SW 1271 (cell line): ENCODE results near the gene IL1F10.
A peak's percentile ranks its signal among the peaks of the same experiment; 100 is the strongest.
"Not testable (repeated sequence)": the region's sequence is repeated elsewhere in the genome, so short reads cannot be mapped to it uniquely, and the experiment has no call there.

Experiments used
- DNase-seq, 2 experiments: peaks; one replicate each; lab custom pipeline; 2025; lab: John Stamatoyannopoulos, UW

IL1F10 gene

DNA sequence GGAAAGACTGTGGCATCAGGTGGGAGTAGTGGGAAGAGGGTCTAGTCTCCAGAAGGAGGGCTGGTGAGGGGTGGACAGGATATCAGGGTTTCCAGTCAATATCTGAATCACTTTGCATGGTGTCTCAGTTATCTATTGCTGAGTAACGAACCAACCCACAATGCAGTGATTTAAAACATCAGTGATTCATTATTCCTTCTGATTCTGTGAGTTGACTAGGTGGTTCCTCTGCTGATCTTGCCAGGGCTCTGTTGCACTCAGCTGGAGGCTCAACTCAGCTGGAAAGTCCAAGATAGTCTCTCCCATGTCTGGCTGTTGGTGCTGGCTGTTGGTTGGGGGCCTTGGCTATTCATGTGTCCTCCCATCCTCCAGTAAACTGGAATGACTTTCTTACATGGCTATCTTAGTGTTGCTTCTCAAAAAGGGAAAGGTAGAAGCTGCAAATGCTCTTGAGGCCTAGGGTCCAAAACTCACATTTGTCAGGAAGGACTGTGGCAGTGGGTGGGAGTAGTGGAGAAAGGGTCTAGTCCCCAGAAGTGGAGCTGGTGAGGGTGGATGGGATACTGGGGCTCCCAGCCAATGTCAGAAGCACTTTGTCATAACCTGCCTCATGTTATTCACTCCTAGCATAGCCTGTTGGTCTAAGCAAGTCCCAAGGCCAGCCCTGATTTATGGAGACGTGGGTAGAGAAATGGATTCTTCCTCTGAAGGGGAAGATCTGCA lies 13.9 kb downstream of the IL1F10 start:
- DNase-seq, result no peak

DNA sequence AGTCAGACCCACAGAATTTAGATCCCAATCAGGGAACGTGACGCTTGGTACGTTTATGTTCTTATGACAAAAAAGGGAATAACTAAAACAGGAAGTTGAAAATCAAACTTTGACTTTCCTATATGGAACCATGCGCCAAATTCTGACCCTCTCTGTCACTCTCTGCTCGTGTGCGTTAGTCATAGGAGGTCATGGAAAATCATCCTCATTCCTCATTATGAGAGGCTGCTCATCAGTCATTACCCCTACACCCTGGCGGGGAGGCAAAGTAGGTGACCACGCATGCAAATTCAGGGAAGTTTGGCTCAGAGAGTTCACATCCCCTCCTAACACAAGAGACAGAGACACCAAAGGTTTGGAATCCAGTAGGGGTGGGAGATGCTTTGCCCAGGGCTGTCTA lies 15.5 kb downstream of the IL1F10 start:
- no peak for DNase-seq

DNA sequence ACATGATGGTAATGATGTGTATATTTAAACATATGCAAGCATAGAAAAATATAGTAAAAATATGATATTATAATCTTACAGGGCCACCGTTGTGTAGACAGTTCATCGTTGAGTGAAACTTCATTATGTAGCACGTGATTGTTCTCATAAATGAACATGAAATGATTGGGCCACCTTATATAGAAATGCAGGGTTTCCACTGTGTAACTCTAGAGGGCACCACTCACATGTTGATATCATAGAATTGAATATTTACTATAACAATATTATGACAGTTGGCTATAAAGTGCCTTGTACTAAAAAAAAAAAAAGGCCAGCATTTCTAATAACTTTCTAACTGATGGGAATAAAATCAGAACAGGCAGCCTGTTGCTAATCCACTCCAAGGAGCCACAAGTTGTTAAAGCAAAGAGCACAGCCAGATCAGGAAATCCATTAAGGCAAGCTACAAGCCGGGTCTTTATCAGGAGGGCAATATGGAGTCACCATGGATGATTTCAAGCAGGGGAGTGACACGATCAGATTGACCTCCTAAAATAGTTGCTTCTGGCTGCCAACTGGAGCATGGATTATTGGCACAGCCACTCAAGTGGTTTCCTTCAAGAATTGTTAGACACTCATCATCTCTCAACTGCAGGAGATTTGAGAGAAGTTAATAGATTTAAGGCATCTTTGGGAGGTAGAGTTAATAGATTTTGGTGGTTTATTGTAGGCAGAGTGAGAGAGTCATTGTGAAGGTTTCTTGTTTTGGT lies 16.7 kb downstream of the IL1F10 start:
- DNase-seq, result peak in 1 of 2 experiments; percentile 40

DNA sequence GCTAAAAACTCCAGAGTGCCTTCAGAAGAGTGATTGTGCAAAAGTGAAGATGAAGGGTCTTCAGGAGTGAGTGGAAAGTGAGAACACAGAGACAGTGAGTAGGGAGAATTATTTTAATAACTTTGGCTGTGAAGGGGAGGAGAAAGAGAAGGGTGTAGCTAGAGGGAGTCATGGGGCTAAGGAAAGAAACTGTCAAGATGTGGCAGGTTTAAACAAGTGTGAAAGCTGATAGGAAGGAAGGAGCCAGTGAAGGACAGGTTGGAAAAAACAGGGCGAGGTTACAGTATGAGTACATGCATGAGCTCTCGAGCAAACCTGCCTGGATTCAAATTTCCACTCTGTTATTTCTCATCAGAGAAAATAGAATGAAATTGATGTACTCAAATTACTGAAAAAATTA lies 17.8 kb downstream of the IL1F10 start:
- DNase-seq, result no peak

DNA sequence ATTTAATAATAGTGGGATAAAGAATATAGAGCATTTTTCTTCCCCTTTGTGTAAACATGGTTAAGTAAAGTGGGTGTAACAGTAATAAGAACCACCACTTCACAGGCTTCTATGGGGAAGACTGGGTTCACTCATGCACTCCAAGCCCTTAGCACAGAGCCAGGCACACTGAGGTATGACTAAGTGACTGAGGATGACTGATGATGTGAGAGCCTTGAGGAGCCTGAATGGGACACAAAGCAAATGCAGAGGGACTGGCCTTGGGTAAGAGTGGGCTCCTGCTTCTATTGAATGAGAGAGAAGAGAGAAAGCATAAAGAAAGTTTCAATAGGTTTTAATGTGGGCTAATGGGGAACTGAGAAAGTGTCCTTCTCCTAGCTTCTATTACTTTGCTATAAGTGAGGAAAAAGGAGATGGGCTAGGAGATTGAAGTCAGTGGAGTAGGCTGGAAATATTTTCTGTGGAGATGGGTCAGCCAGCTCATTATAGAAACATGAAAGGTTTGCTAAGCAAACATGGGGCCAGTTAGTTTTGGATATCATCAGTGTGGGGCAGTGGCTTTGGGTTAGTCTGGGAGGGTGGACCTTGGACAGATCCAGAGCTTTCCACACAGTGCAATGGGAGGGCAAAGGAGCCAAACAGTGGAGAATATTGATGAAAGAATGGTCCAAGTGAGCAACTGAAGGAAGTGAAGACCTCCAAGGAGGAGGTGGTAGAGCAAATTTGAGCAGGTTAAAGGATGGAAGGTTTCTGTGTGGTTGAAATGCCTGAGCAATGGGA lies 20.6 kb downstream of the IL1F10 start:
- no peak for DNase-seq

DNA sequence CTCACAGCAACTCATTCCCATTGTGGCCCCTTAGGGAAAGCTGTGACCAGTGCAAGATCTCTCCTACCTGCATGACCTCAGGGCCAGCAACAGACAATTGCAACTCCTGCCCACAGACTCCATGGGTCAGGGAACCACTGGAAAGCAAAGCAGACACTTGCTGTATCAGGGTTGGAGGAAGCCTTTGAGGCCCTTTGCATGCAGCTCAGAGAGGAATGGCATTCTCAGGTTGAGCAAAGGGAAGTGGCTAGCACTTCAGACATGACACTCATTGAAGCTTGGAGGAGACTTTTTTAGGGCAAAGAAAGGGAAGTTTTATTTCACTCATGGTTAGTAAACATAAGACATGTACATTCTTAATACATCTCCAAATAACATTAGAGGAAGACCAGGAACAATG lies 22.1 kb downstream of the IL1F10 start:
- DNase-seq, result no peak

DNA sequence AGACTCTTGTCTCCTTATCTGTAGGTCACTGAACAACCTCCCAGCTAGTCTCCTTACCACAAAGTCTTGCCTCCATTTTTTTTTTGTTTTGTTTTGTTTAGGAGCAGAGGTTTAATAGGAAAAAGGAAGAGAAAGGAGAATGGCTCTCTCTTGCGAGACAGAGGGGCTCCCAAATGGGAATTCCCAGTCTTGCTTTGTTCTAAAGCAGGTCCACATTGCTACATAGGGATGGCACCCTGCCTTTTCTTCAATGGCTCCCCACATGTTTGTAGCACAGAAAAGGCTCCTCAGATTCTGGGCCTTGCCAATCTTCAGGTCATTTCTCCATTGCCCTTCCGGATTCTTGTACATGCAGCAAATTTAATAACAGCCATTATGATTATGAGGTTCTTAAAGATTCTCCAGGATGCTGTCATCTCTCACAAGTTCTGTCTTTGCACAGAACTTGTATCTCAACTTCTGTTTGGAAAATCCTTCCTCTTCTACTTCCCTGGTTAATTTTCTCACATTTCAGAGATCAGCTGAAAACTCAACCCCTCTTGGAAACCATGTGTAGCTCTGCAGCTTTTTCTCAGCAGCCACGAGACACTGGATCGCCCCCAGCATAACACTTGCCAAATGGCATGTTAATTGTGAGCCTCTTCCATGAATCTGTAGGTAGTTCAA lies 23.6 kb downstream of the IL1F10 start:
- no peak for DNase-seq

DNA sequence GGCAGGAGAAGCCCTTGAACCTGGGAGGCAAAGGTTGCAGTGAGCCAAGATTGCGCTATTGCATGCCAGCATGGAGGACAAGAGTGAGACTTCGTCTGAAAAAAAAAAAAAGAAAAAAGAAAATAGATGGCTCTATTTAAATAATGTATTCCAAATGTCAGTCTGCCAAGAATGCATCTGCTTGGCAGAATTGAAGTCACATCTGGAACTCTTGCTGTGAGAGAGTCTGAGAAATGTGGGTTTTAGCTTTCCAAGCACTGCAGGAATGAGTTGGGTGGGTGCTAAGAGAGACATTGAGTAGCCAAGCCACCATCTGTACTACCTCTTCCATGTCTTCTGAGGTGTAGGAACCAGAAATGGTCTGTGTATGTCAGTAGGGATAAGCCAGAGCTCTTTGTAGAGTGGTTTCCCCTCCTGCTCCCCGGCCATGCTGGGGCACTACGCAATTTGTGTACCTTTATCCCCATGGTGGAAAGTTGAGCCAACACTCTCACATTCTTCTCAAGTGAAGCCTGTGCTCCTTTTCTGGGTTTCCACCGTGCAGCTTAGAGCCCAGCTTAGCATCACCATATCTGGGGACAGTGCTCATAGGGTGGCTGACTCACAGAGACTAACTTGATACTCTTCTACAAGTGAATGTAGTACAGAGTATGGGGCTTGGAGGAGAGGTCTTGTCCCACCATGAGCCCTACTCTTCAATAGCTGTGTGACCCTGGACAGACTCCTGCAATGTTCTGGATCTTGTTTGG lies 25.3 kb downstream of the IL1F10 start:
- DNase-seq, result no peak

DNA sequence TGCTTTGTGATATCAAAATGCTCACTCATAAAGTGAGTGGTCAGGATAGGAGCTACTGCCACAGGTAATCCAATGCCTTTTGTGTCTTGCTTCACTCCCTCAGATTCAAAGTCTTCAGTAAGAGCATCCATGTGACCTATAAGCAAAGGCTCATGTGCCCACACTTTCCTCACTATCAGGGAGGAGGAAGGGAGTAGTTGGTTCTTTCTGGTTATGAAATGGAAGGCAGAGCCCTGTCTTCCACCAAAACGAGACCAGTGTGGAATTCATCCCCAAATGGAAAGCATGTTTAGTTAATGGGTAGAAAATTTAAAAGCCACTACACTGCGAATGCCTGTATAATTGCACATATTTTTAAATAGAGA lies 25.8 kb downstream of the IL1F10 start:
- DNase-seq, result no peak

DNA sequence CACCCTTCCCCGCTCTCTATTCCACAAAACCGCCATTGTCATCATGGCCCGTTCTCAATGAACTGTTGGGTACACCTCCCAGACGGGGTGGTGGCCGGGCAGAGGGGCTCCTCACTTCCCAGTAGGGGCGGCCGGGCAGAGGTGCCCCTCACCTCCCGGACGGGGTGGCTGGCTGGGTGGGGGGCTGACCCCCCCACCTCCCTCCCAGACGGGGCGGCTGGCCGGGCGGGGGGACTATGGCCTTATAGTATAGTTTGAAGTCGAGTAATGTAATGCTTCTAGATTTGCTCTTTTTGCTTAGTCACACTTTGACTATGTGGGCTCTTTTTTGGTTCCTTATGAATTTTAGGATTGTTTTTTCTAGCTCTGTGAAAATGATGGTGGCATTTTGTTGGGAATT lies 28.5 kb downstream of the IL1F10 start:
- not testable (repeated sequence) for DNase-seq

DNA sequence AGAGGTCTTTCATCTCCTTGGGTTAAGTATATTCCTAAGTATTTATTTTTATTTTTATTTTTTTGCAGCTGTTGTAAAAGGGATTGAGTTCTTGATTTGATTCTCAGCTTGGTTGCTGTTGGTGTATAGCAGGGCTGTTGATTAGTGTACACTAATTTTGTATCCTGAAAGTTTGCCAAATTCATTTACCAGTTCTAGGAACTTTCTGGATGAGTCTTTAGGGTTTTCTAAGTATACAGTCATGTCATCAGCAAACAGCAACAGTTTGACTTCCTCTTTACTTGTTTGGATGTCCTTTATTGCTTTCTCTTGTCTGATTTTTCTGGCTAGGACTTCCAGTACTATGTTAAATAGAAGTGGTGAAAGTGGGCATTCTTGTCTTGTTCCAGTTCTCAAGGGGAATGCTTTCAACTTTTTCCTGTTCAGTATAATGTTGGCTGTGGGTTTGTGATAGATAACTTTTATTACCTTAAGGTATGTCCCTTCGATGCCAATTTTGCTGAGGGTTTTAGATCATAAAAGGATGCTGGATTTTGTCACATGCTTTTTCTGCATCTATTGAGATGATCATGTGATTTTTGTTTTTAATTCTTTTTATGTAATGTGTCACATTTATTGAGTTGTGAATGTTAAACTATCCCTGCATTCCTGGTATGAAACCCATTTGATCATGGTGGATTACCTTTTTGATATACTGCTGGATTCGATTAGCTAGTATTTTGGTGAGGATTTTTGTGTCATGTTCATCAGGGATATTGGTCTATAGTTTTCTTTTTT lies 29.3 kb downstream of the IL1F10 start:
- DNase-seq, result not testable (repeated sequence)

DNA sequence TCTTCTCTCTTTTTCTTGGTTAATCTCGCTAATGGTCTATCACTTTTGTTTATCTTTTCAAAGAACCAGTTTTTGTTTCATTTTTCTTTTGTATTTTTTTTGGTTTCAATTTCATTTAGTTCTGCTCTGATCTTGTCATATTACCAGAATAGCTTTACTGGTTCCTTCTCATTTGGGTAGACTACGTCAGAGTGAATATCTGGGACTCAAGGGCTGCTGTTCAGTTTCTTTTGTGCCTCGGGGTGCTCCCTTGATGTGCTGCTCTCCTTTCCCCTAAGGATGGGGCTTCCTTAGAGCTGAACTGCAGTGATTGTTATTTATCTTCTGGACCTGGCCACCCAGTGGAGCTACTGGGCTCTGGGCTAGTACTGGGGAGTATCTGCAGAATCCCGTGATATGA lies 30.3 kb downstream of the IL1F10 start:
- DNase-seq, result no peak

DNA sequence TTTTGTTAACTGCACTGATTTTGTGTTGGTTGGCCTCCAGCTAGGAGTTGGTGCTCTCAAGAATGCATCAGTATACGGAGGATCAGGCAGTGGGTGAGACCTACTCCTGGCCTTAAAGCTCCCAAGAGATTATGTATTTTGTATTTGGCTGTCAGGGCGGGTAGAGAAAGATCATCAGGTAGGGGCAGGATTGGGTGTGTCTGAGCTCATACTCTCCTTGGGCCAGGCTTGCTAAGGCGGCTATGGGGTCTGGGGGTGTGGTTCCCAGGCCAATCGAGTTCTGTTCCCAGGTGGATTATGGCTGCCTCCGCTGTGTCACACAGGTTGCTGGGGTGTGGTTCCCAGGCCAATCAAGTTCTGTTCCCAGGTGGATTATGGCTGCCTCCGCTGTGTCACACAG lies 30.8 kb downstream of the IL1F10 start:
- no peak for DNase-seq

DNA sequence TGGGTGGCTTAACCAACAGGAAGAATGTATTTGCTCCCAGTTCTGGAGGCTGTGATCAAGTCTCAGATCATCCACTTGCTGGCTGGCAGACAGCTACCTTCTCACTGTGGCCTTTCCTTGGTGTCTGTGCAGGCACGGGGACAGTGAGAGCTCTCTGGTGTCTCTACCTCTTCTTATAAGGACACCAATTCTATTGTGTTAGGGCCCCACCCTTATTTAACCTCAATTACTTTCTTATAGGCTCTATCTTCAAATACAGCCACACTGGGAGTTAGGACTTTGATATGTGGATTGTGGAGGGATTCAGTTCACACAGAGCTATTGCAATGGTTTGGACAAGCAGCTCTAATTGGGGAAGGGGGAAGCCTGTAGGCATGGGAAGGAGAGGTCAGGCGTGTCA lies 34.4 kb downstream of the IL1F10 start:
- DNase-seq, result no peak

DNA sequence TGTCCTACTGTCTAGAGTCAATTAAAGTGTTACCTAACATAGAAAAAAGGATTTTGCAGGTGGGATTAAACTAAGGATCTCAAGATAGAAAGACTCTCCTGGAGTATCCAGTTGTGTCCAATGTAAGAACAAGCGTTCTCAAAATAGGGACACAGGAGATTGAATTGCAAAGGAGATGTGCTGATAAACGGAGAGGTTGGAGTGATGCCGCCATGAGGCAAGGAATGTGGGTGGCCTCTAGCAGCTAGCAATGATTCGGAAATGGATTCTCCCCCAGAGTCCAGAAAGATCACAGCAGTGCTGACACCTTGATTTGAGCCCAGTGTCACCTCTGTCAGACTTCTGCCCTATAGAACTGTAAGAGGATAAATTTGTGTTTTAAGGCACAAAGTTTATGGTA lies 35.5 kb downstream of the IL1F10 start:
- no peak for DNase-seq

DNA sequence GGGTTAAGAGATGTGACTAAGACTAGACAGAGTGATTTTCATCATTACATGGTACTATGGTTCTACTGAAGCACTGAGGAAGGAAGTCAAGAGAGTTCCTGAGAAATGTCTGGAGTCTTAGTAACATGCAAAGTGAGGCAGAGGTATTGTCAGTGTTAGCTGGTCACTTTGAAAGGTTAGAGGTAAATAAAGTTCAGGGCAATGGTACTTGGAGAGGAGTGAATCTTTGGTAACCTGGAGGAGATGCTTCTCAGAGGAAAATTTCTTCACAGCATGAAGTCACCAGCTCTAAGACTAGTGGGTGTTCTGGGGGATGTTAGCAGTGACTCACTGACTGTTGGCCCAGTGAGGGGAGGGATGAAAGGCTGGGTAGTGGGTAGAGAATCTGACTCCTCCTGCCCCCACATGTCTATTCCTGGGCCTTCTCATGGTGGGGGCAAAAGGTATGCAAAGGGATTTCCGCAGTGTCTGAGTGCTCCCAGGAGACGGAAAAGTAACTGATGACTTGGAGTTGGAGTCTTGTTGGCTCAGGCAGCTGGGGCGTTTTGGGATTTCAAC lies 36.4 kb downstream of the IL1F10 start:
- no peak for DNase-seq

DNA sequence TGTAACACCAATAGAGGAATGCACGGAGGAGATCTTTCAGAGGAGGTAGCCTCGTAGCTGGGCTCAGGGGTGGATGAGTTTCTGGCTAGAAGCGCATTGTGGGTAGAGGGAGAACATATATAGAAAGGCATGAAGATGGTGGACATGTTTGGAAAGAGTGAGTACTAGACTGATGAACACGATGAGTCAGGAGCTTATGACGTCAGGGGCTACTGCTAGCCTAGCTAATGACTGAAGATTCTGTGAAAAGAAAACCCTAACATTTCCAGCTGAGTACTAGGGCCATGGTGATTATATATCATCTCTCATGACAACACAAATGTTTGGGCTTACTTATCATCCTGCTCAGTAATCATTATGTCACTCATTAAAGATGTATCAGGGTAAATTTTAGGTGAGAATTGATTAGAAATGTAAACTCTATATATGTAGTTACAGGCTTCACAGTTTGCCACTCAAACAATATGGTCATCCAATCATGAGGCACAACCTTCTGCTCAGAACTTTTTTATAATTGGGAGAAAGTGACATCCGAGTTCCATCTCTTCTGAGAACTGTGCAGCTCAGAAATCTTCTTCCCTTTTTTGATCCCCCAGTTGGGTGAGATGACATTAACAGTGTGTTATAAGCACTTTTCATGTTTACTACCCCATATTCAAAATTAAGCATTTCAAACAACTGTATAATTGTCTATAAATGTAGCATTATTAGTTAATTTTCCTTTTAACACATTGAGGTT lies 37.4 kb downstream of the IL1F10 start:
- no peak for DNase-seq

DNA sequence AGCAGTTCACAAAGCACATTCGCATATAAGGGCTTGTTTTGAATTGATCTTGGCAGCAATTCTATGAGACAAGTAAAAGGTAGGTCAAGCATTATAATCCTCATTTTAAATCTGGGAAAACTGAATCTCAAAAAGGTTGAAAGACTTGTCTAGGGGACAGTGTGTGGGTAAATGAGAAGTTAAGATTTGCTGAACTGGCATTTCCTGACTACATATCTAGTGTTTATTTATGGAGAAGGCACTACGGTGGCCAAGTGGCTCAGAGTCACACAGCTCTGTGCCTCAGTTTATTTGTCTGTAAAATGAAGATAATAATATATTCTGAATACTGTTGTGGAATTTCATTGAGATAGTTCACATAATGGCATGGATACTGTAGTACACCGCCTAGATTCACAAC lies 43.4 kb downstream of the IL1F10 start:
- DNase-seq, result no peak

DNA sequence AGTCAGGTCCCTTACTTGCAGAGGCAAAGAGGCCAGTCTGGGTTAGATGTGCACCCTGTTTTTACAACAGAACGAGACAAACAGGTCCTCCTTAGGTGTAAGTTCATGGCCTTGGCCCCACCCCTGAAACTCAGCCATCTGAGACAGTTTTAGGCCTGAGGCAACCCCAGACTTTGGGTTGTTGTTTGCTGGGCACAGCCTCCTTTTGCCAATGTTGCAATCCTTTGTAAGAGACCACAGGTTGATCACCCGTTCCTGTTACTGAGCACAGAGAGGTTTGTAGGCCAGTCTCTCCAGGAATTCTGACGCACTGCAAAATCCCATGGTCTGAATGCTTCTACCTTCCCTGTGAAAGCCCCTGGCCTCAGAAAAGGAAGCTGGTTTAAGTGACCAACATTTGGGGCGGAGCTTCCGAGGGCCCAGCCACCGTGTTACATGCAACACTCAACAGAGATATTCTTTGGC lies 44.1 kb downstream of the IL1F10 start:
- no peak for DNase-seq

DNA sequence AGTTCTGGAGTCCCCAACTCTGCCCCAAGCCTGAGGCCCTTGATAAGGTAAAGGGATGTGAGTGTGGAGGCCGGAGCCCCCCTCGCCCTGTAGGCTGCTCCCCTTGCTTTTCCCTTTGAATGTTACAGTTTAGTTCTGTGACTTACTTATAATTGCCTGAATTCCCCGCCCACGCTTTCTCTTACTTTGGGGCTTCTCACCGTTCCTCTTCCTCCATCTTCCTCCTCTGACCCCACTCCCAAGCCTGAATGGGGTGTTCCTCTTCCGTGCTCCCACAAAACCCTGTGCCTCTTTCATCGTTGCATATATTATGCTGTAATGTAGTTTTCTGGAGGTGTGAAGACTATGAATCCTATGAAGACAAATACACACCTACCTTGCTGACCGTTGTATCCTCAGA lies 44.7 kb downstream of the IL1F10 start:
- no peak for DNase-seq
